Activated naive CD8-positive, alpha-beta T cell treated with anti-CD3 and anti-CD28 coated beads, Interleukin-2, amount 50 U/mL, for 24 hours (primary cell): ENCODE results near the gene TBC1D9.
A peak's percentile ranks its signal among the peaks of the same experiment; 100 is the strongest.

Experiments
- ATAC-seq: fragments of 150-1000 bp; cut with Tn5 transposase; one replicate; pipeline ENCODE4 v1.10.0; 2021
- DNase-seq: peaks from one replicate; pipeline ENCODE4 v3.0.0; 2021
- H3K27ac Mint-ChIP-seq: one replicate; pipeline ENCODE4 v1.8.0; 2021; ENCODE audit warnings: mild to moderate bottlenecking, mixed read lengths
- H3K27me3 Mint-ChIP-seq: one replicate; pipeline ENCODE4 v1.8.0; 2021; ENCODE audit warnings: mixed read lengths
- H3K36me3 Mint-ChIP-seq: one replicate; pipeline ENCODE4 v1.8.0; 2021; ENCODE audit warnings: low read depth, mixed read lengths
- H3K4me1 Mint-ChIP-seq: one replicate; pipeline ENCODE4 v1.8.0; 2021; ENCODE audit warnings: mixed read lengths
- H3K4me3 Mint-ChIP-seq: one replicate; pipeline ENCODE4 v1.8.0; 2021; ENCODE audit warnings: mild to moderate bottlenecking, moderate library complexity, mixed read lengths
- H3K9me3 Mint-ChIP-seq: one replicate; pipeline ENCODE4 v1.8.0; 2021; ENCODE audit warnings: mixed read lengths

TBC1D9 gene

DNA sequence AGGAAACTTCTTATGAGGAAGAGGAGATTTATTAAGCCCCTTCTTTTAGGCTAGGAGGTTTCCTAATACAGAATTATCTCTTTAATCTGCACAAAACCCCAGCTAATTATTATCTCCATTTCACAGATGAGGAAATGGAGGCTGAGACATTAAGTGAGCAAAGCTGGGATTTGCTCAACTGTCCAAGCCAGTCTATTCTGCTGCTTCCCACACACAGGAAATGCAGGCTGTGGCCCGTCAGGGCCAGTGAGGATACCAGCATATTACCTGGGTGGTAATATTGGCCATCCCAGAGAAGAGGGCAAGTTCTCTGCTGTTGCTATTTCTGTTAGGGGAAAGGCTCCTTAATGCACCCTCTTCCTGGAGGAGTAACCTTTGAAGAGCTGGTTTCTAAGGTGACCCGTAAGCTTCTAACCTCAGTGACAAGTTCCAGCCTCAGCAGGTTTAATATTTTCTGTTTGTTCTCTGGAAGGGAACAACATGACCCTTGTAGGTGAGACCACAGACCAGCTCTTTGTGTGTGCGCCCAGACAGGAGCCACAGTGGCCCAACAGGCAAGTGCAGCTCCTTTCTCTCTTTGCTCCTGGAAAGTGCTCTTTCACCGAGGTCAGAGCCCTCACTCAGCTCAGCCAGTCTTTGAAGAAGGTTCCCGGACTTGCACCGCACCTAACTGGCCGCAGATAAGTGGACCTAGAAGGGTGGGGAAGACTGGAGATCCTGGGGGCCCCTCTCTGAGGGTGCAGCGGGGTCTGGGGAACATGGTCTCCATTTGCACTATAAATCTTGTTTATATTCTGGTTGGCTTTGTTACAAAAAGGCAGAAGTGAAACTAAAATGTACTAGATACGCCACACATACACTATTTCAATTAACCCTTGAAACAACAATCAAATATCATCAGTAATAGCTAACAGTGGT is 35.5 kb downstream of the TBC1D9 start:
- no peak for DNase-seq

DNA sequence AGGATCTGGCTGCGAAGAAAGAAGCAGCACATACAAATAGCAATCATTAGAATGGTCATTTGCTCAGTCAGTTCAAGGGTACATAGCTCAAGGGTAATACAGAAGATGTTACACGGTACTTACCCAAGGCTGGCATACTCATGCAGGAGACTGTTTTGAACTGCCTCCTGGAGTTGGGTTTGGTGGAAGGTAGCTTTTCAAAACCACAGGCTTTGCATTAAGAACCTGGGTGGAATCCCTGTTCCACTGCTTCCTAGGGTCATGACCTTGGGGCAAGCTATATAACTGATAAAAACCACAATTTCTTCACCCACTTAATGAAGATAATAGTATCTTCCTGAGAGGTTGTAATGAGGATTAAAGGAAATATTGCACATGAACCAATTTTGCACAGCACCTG is 36.5 kb downstream of the TBC1D9 start:
- Mint-ChIP-seq H3K36me3 (no peaks in the 10 kb centered on the region), H3K4me1 (peaks cover 29% of the 10 kb centered on the region)

More for the DNA sequence above, 35.5 kb downstream of the TBC1D9 start:
- no peak overlapping the region for H3K27ac Mint-ChIP-seq
- H3K9me3 Mint-ChIP-seq, result no peaks in the 10 kb centered on the region
- peak; percentile 31 for ATAC-seq
- H3K4me3 Mint-ChIP-seq, result peak overlapping the region; percentile 51
- H3K4me1 Mint-ChIP-seq, result peaks cover 29% of the 10 kb centered on the region
- no peaks in the 10 kb centered on the region for H3K27me3 Mint-ChIP-seq
- no peaks in the 10 kb centered on the region for H3K36me3 Mint-ChIP-seq

GRCh38 chr4:140719022-140719421 is 37.2 kb downstream of the TBC1D9 start:
- Mint-ChIP-seq H3K36me3 (no peaks in the 10 kb centered on the region), H3K27me3 (no peaks in the 10 kb centered on the region), H3K4me3 (no peak overlapping the region), H3K9me3 (no peaks in the 10 kb centered on the region), H3K4me1 (peaks cover 29% of the 10 kb centered on the region), H3K27ac (no peak overlapping the region)
- no peak for DNase-seq
- peak; percentile 57 for ATAC-seq

More for the DNA sequence above, 36.5 kb downstream of the TBC1D9 start:
- no peaks in the 10 kb centered on the region for H3K9me3 Mint-ChIP-seq
- DNase-seq (no peak), ATAC-seq (no peak)
- no peak overlapping the region for H3K4me3 Mint-ChIP-seq
- no peaks in the 10 kb centered on the region for H3K27me3 Mint-ChIP-seq
- no peak overlapping the region for H3K27ac Mint-ChIP-seq

- H3K27ac Mint-ChIP-seq, result no peak overlapping the region
- DNase-seq (no peak), ATAC-seq (no peak)
- H3K27me3 Mint-ChIP-seq, result no peaks in the 10 kb centered on the region
- H3K4me1 Mint-ChIP-seq, result peaks cover 29% of the 10 kb centered on the region
- no peak overlapping the region for H3K4me3 Mint-ChIP-seq
- H3K9me3 Mint-ChIP-seq, result no peaks in the 10 kb centered on the region
- no peaks in the 10 kb centered on the region for H3K36me3 Mint-ChIP-seq
Observed at GRCh38 chr4:140718241-140718952, 37.8 kb downstream of the TBC1D9 start.

GRCh38 chr4:140717313-140717712 is 38.9 kb downstream of the TBC1D9 start:
- peak overlapping the region; percentile 43 for H3K27ac Mint-ChIP-seq
- no peak overlapping the region for H3K4me3 Mint-ChIP-seq
- H3K36me3 Mint-ChIP-seq, result no peaks in the 10 kb centered on the region
- DNase-seq (no peak), ATAC-seq (no peak)
- H3K27me3 Mint-ChIP-seq, result no peaks in the 10 kb centered on the region
- no peaks in the 10 kb centered on the region for H3K9me3 Mint-ChIP-seq
- H3K4me1 Mint-ChIP-seq, result peaks cover 29% of the 10 kb centered on the region

DNA sequence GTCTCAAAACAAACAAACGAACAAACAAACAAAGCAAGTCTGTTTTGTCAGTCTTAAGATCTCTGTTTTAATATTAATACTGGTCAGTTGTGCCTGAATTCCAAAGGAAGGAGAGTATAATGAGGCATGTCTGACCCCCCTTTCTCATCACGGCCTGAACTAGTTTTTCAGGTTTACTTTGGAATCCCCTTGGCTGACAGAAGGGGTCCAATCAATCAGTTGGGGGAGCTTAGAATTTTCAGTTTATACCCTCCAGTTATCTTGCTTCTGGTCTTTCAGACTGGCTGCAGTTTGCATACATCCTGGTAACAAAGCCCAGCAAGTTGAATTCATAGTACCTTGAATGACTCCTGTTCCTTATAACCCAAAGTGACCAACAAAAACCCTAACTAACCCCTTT is 41.1 kb downstream of the TBC1D9 start:
- no peaks in the 10 kb centered on the region for H3K36me3 Mint-ChIP-seq
- no peaks in the 10 kb centered on the region for H3K27me3 Mint-ChIP-seq

GRCh38 chr4:140711910-140712309 is 44.3 kb downstream of the TBC1D9 start:
- Mint-ChIP-seq H3K4me1 (no peaks in the 10 kb centered on the region), H3K4me3 (no peak overlapping the region), H3K27ac (no peak overlapping the region), H3K27me3 (no peaks in the 10 kb centered on the region), H3K9me3 (no peaks in the 10 kb centered on the region), H3K36me3 (no peaks in the 10 kb centered on the region)
- no peak for DNase-seq
- no peak for ATAC-seq

More for the DNA sequence above, 41.1 kb downstream of the TBC1D9 start:
- DNase-seq (no peak), ATAC-seq (no peak)
- H3K4me3 Mint-ChIP-seq, result no peak overlapping the region
- no peaks in the 10 kb centered on the region for H3K9me3 Mint-ChIP-seq
- H3K4me1 Mint-ChIP-seq, result peaks cover 14% of the 10 kb centered on the region
- H3K27ac Mint-ChIP-seq, result no peak overlapping the region

DNA sequence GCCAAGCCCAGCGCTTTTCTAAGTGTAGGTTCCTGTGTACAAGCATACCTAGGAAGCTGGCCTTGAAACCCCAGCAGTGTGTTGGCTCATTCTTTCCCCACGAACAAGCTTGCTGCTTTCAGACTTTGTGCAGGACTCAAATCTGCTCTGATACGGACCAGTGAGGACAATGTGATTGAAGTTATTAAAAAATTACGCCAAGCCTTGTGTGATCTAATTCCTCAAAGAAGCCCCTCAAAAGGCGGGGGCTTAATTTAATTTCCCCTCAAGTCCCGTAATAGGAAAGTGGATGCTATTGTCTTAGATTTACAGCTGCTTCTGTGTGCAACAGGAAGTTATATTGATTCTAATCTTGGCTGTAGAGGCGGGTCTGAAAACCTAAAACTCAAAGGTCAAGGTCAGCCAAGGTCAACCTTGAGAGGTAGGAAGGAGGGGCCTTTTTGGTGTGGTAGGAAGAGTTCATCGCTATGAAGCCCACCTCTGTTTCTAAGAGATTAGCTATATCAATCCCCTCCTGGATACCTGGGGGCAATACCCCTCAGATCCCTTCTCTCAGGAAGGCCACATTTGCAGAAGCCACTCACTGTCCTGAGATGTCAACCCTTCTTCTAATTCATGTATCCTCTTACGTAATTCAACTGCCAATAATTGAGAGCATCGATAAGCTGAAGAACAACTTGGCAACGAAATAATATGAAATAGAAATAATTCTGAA is 45.1 kb downstream of the TBC1D9 start:
- Mint-ChIP-seq H3K4me3 (no peak overlapping the region), H3K4me1 (no peaks in the 10 kb centered on the region), H3K27ac (no peak overlapping the region), H3K36me3 (no peaks in the 10 kb centered on the region), H3K9me3 (no peaks in the 10 kb centered on the region), H3K27me3 (no peaks in the 10 kb centered on the region)
- DNase-seq (no peak), ATAC-seq (no peak)

GRCh38 chr4:140707325-140707724 is 48.9 kb downstream of the TBC1D9 start:
- no peak overlapping the region for H3K4me3 Mint-ChIP-seq
- H3K27ac Mint-ChIP-seq, result no peak overlapping the region
- no peaks in the 10 kb centered on the region for H3K9me3 Mint-ChIP-seq
- ATAC-seq, result no peak
- H3K36me3 Mint-ChIP-seq, result no peaks in the 10 kb centered on the region
- no peak for DNase-seq
- peaks cover 3% of the 10 kb centered on the region for H3K4me1 Mint-ChIP-seq
- H3K27me3 Mint-ChIP-seq, result no peaks in the 10 kb centered on the region

DNA sequence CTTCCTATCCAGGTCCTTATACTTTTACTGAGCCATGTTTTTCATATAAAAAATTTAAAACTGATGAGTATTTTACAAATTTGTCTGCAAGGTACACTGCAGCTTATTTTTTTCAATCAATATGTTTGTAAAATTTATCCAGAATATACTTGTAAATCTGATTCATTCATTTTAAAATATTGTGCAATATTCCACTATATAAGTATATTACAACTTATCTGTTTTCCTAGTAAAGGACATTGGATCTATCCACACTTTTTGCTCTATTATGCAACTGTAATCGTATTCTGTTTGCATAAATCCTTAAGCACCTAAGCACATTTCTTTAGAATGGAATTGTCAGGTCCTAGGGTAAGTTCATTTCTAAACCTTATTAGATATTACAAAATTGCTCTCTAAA is 49.5 kb downstream of the TBC1D9 start:
- no peaks in the 10 kb centered on the region for H3K36me3 Mint-ChIP-seq
- H3K27ac Mint-ChIP-seq, result no peak overlapping the region
- no peak for DNase-seq
- ATAC-seq, result no peak
- H3K9me3 Mint-ChIP-seq, result no peaks in the 10 kb centered on the region
- peaks cover 3% of the 10 kb centered on the region for H3K4me1 Mint-ChIP-seq
- no peak overlapping the region for H3K4me3 Mint-ChIP-seq
- no peaks in the 10 kb centered on the region for H3K27me3 Mint-ChIP-seq

GRCh38 chr4:140706276-140706625 is 49.9 kb downstream of the TBC1D9 start:
- Mint-ChIP-seq H3K36me3 (no peaks in the 10 kb centered on the region), H3K27me3 (no peaks in the 10 kb centered on the region), H3K4me3 (no peak overlapping the region), H3K9me3 (no peaks in the 10 kb centered on the region), H3K4me1 (peaks cover 3% of the 10 kb centered on the region), H3K27ac (no peak overlapping the region)
- no peak for DNase-seq
- ATAC-seq, result no peak

DNA sequence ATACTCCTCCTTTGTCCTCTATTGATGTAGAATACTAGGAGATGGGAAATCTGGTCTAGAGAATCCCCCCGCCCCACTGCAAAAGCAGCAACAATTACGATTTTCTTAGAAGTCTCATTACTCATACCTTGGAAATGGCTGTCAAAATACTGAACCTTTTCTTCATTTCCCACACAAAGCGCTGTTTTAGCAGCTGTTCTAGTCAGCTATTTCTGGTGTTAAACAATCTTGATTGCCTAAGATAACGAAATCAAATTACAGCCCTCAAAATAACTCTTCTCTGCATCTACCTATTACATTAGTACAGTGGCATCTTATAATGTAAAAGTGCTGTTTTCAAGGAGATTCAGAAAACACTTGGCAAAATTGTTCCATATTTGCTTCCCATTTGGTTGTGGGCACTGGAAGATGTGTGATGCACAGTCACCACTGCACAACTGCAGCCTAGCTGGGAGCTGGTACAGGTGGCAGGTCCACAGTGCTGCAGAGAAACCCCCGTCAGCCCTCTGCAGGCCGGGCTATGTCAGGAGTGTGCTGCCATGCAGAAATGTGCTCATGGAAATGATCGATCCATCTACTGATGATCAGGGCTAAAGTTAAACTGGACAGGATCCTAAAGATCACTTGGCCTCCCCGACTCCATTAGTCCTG is 50.4 kb downstream of the TBC1D9 start:
- ATAC-seq, result no peak
- no peaks in the 10 kb centered on the region for H3K36me3 Mint-ChIP-seq
- no peak overlapping the region for H3K4me3 Mint-ChIP-seq

GRCh38 chr4:140704964-140705363 is 51.2 kb downstream of the TBC1D9 start:
- no peak overlapping the region for H3K4me3 Mint-ChIP-seq
- peaks cover 3% of the 10 kb centered on the region for H3K4me1 Mint-ChIP-seq
- ATAC-seq (no peak), DNase-seq (no peak)
- H3K9me3 Mint-ChIP-seq, result no peaks in the 10 kb centered on the region
- H3K27ac Mint-ChIP-seq, result no peak overlapping the region
- no peaks in the 10 kb centered on the region for H3K27me3 Mint-ChIP-seq
- H3K36me3 Mint-ChIP-seq, result no peaks in the 10 kb centered on the region

More for the DNA sequence above, 50.4 kb downstream of the TBC1D9 start:
- no peak for DNase-seq
- Mint-ChIP-seq H3K9me3 (no peaks in the 10 kb centered on the region), H3K27me3 (no peaks in the 10 kb centered on the region), H3K27ac (no peak overlapping the region), H3K4me1 (peaks cover 3% of the 10 kb centered on the region)

DNA sequence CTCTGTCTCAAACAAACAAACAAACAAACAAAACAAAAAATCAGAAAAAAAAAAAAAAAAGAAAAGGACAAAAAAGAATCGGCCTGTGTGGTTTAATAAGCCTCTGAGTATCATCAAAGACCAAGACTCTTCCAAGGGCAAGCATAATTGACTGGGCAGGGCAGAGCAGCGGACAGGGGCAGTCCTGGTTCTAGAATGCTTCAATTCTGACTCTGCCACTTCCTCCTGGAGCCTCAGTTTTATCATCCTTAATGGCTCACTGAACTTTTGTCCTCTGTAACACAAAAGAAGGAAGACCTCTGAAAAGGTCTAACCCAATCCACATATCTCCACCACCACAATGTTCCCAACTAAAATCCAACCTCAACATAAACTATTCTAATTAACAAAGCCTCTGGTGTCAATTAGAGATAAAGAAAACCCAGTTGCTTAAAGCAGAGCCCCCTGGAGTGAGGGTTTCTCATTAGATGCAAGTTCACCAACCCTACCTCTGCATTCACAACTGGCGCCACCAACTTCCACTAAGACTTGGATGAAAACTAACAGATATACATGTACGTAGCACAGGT is 51.7 kb downstream of the TBC1D9 start:
- Mint-ChIP-seq H3K4me3 (no peak overlapping the region), H3K27me3 (no peaks in the 10 kb centered on the region), H3K27ac (no peak overlapping the region), H3K9me3 (no peaks in the 10 kb centered on the region), H3K36me3 (no peaks in the 10 kb centered on the region), H3K4me1 (peaks cover 3% of the 10 kb centered on the region)
- no peak for DNase-seq
- ATAC-seq, result no peak
